Left ventricle myocardium inferior (tissue), 1 donor: Measurements from ENCODE around the gene MMP15. TPM values are rescaled to one million over a fixed set of nuclear protein-coding genes. Genes with fewer than 3 reads are reported as not detected.

ENCODE experiments used
- DNase-seq: peaks from one replicate; pipeline ENCODE4 v3.0.0-alpha.2; 2020
- H3K27ac ChIP-seq: fragments of 200-600 bp; replicated peaks from 2 replicates; pipeline ENCODE4 v1.8.0; 2021
- H3K27me3 ChIP-seq: fragments of 200-600 bp; 2 replicates; pipeline ENCODE4 v1.8.0; 2021; ENCODE audit warnings: low read depth
- H3K36me3 ChIP-seq: fragments of 200-600 bp; 2 replicates; pipeline ENCODE4 v1.8.0; 2021
- H3K4me1 ChIP-seq: fragments of 200-600 bp; 2 replicates; pipeline ENCODE4 v1.8.0; 2021
- H3K4me3 ChIP-seq: fragments of 200-600 bp; 2 replicates; pipeline ENCODE4 v1.8.0; 2021; ENCODE audit warnings: mild to moderate bottlenecking, moderate library complexity
- H3K9me3 ChIP-seq: fragments of 200-600 bp; replicated peaks from 2 replicates; pipeline ENCODE4 v1.8.0; 2021
- CTCF ChIP-seq: fragments of 200-600 bp; IDR thresholded peaks from 2 replicates; pipeline ENCODE4 v1.8.0; 2021; ENCODE audit warnings: antibody characterized with exemption, mild to moderate bottlenecking, borderline replicate concordance
- intact Hi-C: fragments of 100-400 bp; cut with micrococcal nuclease; formaldehyde crosslinking; loops from one replicate; pipeline ENCODE4 v1.11.0; 2022
- total RNA-seq: library from RNA; stranded (reverse); fragmentation: NEBNext Ultra II Directional; extraction: Animal tissue kit (Norgen Biotek cat#: 25700); gene quantifications from one replicate; pipeline ENCODE4 v1.2.1, GENCODE V29; 2021
- donor health status: DM: no; HTN: yes; CAD: no; lungs with severe emphysema.

MMP15 gene
- total RNA-seq, 1 donor from 2014 or later: 64.1 TPM

- DNase-seq: no peak
These were observed 25.4 kb upstream of the MMP15 start, which contains the start of gene ZNF319 for GRCh38 chr16:57999971-58000705. ZNF319 (minus strand) TSS chr16:58000672; CDS start chr16:57998265, 2,407 bp downstream.

GRCh38 chr16:58000706-58001676, 24.6 kb upstream of the MMP15 start, which contains the start of gene USB1:
USB1 (plus strand) TSS chr16:58001407; CDS start chr16:58001484, 77 bp downstream.
- H3K27me3 ChIP-seq: no peaks in the 10 kb centered on the region
- peaks cover 52% of the 10 kb centered on the region for H3K4me1 ChIP-seq
- peak; percentile 92 for DNase-seq
- TF ChIP-seq CTCF: peak; percentile 84
- intact Hi-C loops: loop anchor here (5.0 kb wide), 1 partner anchor 104 kb away; no protein-coding TSS in a partner anchor
- H3K36me3 ChIP-seq: peaks cover 27% of the 10 kb centered on the region
- no peaks in the 10 kb centered on the region for H3K9me3 ChIP-seq
- H3K27ac ChIP-seq: peak within 1 kb of the TSS; percentile 96
- peak within 1 kb of the TSS; percentile 78 for H3K4me3 ChIP-seq

More at GRCh38 chr16:57999971-58000705, 25.4 kb upstream of the MMP15 start, which contains the start of gene ZNF319:
- Histone ChIP-seq H3K4me3 (peak within 1 kb of the TSS; percentile 78), H3K27ac (peak within 1 kb of the TSS; percentile 96), H3K27me3 (no peaks in the 10 kb centered on the region), H3K36me3 (peaks cover 36% of the 10 kb centered on the region), H3K4me1 (peaks cover 56% of the 10 kb centered on the region), H3K9me3 (no peaks in the 10 kb centered on the region)
- no peak for TF ChIP-seq CTCF
- intact Hi-C loops: loop anchor here (5.0 kb wide), 1 partner anchor 103 kb away; no protein-coding TSS in a partner anchor

DNA sequence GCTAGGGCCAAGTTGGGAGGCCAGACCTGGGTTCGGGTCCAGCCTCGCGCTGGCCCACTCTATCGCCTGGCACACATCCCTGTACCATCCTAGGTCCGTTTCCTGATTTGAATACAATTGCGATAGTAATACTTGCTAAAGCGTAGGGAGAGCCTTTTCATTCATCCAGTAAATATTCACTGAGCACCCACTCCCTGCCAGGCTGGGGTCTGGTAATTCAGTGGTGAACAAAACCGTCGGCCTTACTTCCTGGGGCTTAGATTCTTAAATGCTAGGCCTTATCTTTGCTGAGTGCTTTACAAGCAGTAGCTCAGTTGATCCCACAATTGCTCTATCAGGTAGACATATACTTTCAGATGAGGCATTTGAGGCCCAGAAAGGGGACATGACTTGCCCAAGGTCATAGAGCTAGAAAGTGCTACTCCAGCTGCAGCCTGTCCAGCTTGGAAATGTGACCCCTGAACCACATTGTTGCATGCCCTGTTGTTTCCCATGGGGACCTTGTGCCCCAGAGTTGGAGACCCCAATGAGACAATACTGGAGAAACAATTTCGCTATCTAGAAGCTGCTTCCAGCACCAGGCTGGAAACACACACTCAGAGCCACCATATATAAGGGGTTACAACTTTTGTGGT, 23.7 kb upstream of the MMP15 start:
- peak overlapping the region; percentile 96 for H3K27ac ChIP-seq
- peaks cover 25% of the 10 kb centered on the region for H3K36me3 ChIP-seq

GRCh38 chr16:58002416-58002800, 23.1 kb upstream of the MMP15 start:
- H3K36me3 ChIP-seq: peaks cover 21% of the 10 kb centered on the region

More for the DNA sequence above, 23.7 kb upstream of the MMP15 start:
- H3K9me3 ChIP-seq: no peaks in the 10 kb centered on the region
- H3K4me3 ChIP-seq: peak overlapping the region; percentile 78
- H3K27me3 ChIP-seq: no peaks in the 10 kb centered on the region
- no peak for TF ChIP-seq CTCF
- H3K4me1 ChIP-seq: peaks cover 52% of the 10 kb centered on the region
- DNase-seq: no peak
- intact Hi-C loops: loop anchor here (5.0 kb wide), 1 partner anchor 105 kb away; no protein-coding TSS in a partner anchor

More at GRCh38 chr16:58002416-58002800, 23.1 kb upstream of the MMP15 start:
- no peaks in the 10 kb centered on the region for H3K27me3 ChIP-seq
- intact Hi-C loops: loop anchor here (5.0 kb wide), 1 partner anchor 105 kb away; no protein-coding TSS in a partner anchor
- H3K4me1 ChIP-seq: peaks cover 50% of the 10 kb centered on the region
- DNase-seq: no peak
- H3K27ac ChIP-seq: no peak overlapping the region
- H3K4me3 ChIP-seq: no peak overlapping the region
- H3K9me3 ChIP-seq: no peaks in the 10 kb centered on the region
- TF ChIP-seq CTCF: no peak
